Measurements from ENCODE around the gene NCF2. TPM values are rescaled to one million over a fixed set of nuclear protein-coding genes. Genes with fewer than 3 reads are reported as not detected.

The NCF2 gene
- polyA plus RNA-seq, 1 experiment, result 0.43 TPM

- Histone ChIP-seq H3K9me3 (ENCODE audit: control insufficient read depth, insufficient read depth, low read length) (no peaks in the 10 kb centered on the region), H3K4me3 (ENCODE audit: low read depth, low read length) (no peak overlapping the region), H3K27ac (ENCODE audit: low read depth, low read length) (no peak overlapping the region), H3K27me3 (ENCODE audit: control insufficient read depth, insufficient read depth, low read length) (no peaks in the 10 kb centered on the region)
- no peak for TF ChIP-seq CTCF (IDR thresholded peaks at IDR 0.05; ENCODE audit: low read depth, low read length)
- ChIA-PET CTCF (interaction anchor here (0.6 kb wide), 1 partner anchor 21 kb away, joined by 4 read pairs; no protein-coding TSS in a partner anchor), POLR2A (no interaction called here)
- DNase-seq (ENCODE audit: low read depth, low spot score), result no peak
Observed at GRCh38 chr1:183605904-183606303, 15.6 kb upstream of the NCF2 start.

- TF ChIP-seq CTCF (IDR thresholded peaks at IDR 0.05; ENCODE audit: low read depth, low read length), result no peak
- H3K4me3 ChIP-seq (ENCODE audit: low read depth, low read length), result no peak overlapping the region
- ChIA-PET CTCF (no interaction called here), POLR2A (no interaction called here)
- H3K9me3 ChIP-seq (ENCODE audit: control insufficient read depth, insufficient read depth, low read length), result no peaks in the 10 kb centered on the region
- DNase-seq (ENCODE audit: low read depth, low spot score), result no peak
- no peaks in the 10 kb centered on the region for H3K27me3 ChIP-seq (ENCODE audit: control insufficient read depth, insufficient read depth, low read length)
- H3K27ac ChIP-seq (ENCODE audit: low read depth, low read length), result no peak overlapping the region
Observed at GRCh38 chr1:183604815-183605214, 14.6 kb upstream of the NCF2 start.

- H3K9me3 ChIP-seq (ENCODE audit: control insufficient read depth, insufficient read depth, low read length), result no peaks in the 10 kb centered on the region
- no peaks in the 10 kb centered on the region for H3K27me3 ChIP-seq (ENCODE audit: control insufficient read depth, insufficient read depth, low read length)
- POLR2A ChIA-PET, result no interaction called here
- H3K4me3 ChIP-seq (ENCODE audit: low read depth, low read length), result no peak overlapping the region
- DNase-seq (ENCODE audit: low read depth, low spot score), result peak; percentile 83
- TF ChIP-seq CTCF (IDR thresholded peaks at IDR 0.05; ENCODE audit: low read depth, low read length), result no peak
- H3K27ac ChIP-seq (ENCODE audit: low read depth, low read length), result no peak overlapping the region
- CTCF ChIA-PET, result no interaction called here
Observed at GRCh38 chr1:183604038-183604808, 14.0 kb upstream of the NCF2 start.

- Histone ChIP-seq H3K27me3 (ENCODE audit: control insufficient read depth, insufficient read depth, low read length) (no peaks in the 10 kb centered on the region), H3K27ac (ENCODE audit: low read depth, low read length) (no peak overlapping the region), H3K9me3 (ENCODE audit: control insufficient read depth, insufficient read depth, low read length) (no peaks in the 10 kb centered on the region), H3K4me3 (ENCODE audit: low read depth, low read length) (no peak overlapping the region)
- CTCF ChIA-PET, result no interaction called here
- POLR2A ChIA-PET, result no interaction called here
- no peak for DNase-seq (ENCODE audit: low read depth, low spot score)
- no peak for TF ChIP-seq CTCF (IDR thresholded peaks at IDR 0.05; ENCODE audit: low read depth, low read length)
Observed at GRCh38 chr1:183602510-183602909, 12.3 kb upstream of the NCF2 start.

- ChIA-PET CTCF (interaction anchor here (1.8 kb wide), 1 partner anchor 9 kb away, joined by 9 read pairs; no protein-coding TSS in a partner anchor), POLR2A (no interaction called here)
- DNase-seq (ENCODE audit: low read depth, low spot score), result no peak
Observed at GRCh38 chr1:183600634-183601033, 10.4 kb upstream of the NCF2 start.

More at GRCh38 chr1:183600634-183601033, 10.4 kb upstream of the NCF2 start:
- no peak for TF ChIP-seq CTCF (IDR thresholded peaks at IDR 0.05; ENCODE audit: low read depth, low read length)
- no peaks in the 10 kb centered on the region for H3K27me3 ChIP-seq (ENCODE audit: control insufficient read depth, insufficient read depth, low read length)
- no peaks in the 10 kb centered on the region for H3K9me3 ChIP-seq (ENCODE audit: control insufficient read depth, insufficient read depth, low read length)
- no peak overlapping the region for H3K4me3 ChIP-seq (ENCODE audit: low read depth, low read length)
- no peak overlapping the region for H3K27ac ChIP-seq (ENCODE audit: low read depth, low read length)

Data from AG04450 (cell line).